GM21526 (cell line): ENCODE measurements around the gene WDR5.

Source experiments
- ATAC-seq: cut with Tn5 transposase; IDR thresholded peaks from one replicate; pipeline ENCODE4 v1.9.1; 2021; ENCODE audit warnings: moderate library complexity; ENCODE audit not compliant: unreplicated experiment, low FRiP score

The WDR5 gene

DNA sequence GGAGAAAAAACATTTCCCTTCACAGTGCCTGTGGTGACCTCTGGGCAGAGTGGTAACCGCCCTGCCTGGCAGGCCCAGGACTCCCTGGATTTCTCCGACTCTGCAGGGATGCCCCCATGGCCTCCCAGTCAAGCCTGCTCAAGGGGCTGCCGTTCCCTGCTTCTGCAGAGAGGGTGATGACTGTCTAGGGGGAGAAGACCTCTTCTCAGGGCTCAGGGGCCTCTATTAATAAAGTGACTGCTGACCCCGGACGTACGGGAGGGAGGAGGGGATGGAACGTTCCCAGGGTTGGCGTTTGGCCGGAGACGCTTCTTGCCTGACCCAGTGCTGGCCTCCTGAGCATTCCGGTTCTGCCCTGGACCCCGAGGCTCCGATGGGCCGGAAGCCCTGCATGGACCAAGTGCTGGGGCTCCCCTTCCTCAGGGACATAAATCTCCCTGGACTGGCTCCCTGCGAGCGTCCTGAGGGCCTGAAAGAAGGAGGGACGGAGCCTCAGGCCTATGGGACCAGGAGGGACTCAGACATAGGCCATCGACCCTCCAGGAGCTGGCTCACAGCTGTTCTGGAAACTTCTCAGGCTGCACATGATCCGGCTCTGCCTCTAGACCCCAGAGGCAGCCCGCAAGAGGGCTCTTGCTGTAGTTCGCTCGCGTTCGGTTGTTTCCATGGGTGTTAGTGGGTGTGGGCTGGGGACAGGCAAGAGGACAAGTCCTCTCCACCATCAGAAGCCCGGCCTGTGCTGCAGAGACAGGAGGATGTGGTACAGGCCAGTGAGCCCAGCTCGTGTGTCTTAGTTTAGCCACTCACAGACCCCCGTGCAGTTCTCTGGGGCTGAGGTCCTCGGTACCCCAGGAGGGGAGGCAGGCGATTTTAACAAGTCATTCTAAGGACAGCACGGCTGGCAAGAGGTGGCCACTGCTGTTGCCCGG, 36.6 kb downstream of the WDR5 start:
- ATAC-seq, result no peak

DNA sequence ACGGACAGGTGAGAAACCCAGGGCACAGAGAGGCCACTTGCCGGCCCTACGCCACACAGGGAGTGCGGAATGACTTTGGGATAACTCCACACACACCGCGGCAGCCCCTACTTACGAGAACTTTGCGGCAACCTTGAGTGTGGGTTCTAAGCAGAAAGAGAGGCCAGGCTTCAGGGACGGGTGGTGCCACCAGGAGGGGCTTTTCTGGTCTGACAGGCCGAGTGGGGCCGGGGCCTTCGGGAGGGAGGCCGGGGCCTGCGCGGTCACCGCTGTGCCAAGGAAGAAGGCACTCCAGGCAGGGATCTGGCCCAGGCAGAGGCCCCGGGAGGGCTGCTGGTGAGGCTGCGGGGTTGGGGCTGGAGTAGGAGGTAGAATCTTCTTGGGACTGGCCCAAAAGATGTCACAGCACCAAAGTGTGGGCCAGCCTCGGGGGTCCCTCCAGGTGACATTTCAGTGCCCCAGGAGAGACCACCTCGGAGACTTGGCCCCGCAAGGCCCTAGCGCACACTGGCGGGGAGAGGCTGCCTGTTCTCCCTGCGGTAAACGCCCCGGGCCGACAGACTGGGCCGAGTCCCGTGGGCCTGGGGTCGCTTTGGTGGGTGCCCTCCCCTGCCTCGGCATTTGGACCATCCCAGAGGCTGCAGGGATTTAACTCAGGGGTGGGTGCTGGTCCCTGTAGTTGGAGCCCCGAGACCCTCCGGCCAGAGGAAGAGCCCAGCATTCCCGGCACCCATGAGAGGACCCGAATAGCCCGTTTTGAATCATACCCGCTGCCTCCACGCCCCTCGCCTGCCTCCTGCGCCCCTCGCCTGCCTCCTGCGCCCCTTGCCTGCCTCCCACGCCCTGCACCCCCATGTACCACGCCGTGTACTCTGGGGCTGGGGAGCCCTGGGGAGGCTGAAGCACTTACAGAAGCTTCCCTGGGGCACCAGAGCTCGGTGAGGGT, 37.5 kb downstream of the WDR5 start:
- ATAC-seq, result no peak

DNA sequence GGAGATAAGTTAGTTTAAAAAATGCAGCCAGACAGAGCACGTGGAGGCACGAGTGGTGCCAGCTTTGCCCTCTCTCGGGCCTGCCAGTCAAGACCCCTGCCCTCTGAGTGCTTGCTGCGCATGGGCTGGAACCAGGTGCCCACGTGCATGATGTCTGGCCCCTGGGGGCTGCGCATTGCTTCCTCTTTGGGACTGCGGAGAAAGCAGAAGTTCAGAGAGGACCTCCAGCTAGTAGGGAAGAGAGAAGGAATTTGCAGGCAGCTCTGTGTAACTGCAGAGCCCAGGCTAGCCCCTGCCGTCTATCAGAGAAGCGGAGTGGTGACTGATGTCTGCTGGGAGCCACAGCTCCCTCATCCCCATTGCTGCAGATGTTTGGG, 38.2 kb downstream of the WDR5 start:
- no peak for ATAC-seq

- ATAC-seq, result no peak
Observed at GRCh38 chr9:134174526-134175290, 38.8 kb downstream of the WDR5 start.

GRCh38 chr9:134175291-134175807, 39.5 kb downstream of the WDR5 start:
- ATAC-seq, result no peak

- no peak for ATAC-seq
Observed at GRCh38 chr9:134175808-134176598, 40.1 kb downstream of the WDR5 start.

- ATAC-seq, result no peak
Observed at GRCh38 chr9:134176599-134176968, 40.7 kb downstream of the WDR5 start.

- no peak for ATAC-seq
Observed at GRCh38 chr9:134177186-134177585, 41.3 kb downstream of the WDR5 start.

DNA sequence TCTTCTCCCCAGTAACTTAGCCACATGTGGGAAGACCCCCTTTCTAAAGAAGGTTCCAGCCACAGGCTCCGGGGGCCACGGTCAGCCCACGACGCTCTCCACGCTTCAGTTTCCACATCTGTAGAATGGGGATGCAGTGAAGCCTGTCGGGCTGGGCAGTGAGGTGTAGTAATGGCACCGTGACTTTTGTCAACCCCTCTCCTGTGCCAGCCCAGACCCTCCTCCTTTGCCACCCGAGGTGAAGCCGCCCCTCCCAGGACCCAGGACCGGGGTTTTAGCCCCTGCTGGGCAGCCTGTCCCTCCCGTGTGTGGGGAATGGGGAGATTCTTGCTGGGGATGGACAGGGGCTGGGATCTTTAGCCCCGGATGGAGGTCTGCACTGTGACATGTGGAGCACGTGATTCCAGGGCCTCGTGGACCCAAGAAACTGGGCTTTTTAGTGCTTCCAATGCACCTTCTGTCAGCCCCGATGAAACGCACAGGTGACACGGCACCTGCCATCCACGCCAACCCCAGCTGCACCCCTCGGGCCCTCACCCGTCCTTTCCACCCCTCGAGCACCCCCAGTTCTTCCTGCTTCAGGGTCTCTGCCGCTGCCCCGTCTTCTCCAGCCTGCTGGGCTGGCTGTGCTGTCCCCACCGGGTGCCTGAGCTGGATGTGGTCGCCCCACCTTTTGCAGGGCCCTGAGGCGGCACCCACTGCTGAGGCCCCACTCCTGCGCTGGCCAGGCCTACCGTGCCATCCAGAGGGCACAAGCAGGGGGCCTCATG, 41.9 kb downstream of the WDR5 start:
- ATAC-seq, result no peak

DNA sequence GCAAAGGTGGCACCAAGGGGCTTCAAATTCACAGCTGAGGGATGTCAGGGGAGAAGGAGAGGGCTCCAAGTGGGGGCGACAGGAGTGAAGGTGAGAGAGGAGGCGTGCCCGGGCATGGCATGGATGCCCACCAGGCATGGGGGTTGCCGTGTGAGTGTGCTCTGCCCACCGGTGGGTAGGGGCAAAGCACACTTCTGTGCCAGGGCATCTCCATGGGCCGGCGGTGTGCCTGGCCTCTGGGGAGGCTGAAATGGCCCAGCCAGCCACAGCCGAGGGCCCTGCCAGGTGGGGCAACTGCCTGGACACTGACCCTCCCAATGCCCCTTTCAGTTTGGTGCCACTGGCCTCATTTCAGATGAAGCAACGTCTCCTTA, 42.5 kb downstream of the WDR5 start:
- no peak for ATAC-seq

GRCh38 chr9:134178768-134179551, 43.1 kb downstream of the WDR5 start:
- ATAC-seq, result no peak

- no peak for ATAC-seq
Observed at GRCh38 chr9:134179595-134179917, 43.7 kb downstream of the WDR5 start.

- ATAC-seq, result no peak
Observed at GRCh38 chr9:134179918-134180785, 44.3 kb downstream of the WDR5 start.

GRCh38 chr9:134180786-134181647, 45.1 kb downstream of the WDR5 start:
- no peak for ATAC-seq

DNA sequence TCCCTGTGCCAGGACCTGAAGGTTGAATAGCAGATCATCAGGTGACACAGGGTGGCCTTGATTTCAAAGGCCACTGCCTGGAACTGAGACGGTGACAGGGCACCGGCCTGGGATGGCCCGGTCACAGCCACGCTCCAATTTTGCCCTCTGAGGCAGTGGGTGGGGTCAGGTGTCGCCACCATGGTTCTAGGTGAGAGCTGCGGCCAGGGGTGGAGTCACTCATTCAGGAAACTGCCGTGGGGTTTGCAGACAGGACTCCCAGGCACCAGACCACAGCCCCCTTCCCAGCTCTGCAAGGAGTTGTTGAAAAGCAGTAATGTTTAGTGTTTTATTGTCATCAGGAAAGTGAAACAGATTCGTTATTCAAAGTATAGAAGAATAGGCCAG, 45.8 kb downstream of the WDR5 start:
- ATAC-seq, result no peak

DNA sequence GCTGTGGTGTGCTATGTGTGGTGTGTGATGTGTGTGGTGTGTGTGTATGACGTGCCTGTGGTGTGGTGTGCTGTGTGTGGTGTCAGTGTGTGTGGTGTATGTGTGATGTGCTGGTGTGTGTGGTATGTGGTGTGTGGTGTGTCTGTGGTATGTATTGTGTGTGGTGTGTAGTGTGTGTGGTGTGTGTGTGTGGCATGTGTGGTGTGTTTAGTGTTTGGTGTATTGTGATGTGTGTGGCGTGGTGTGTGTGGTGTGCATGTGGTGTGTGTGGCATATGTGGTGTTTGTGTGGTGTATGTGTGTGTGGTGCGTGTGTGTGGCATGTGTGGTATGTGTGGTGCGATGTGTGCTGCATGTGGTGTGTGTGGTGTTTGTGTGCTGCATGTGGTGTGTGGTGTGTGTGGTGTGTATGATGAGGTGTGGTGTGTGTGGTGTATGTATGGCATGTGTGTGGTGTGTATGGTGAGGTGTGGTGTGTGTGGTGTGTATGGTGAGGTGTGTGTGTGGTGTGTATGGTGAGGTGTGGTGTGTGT, 46.7 kb downstream of the WDR5 start:
- ATAC-seq, result no peak
